GM18505 (cell line): ENCODE measurements around the gene EPS8.

Experiments used
- ATAC-seq: cut with Tn5 transposase; IDR thresholded peaks from one replicate; pipeline ENCODE4 v1.9.1; 2021; ENCODE audit not compliant: unreplicated experiment
- POLR2A ChIP-seq: IDR thresholded peaks from 4 replicates; pipeline ENCODE4 v1.6.1; 2011; ENCODE audit warnings: borderline replicate concordance; ENCODE audit not compliant: insufficient read depth, insufficient read length; ENCODE audit errors: extremely low read depth

The EPS8 gene

GRCh38 chr12:15732341-15733061 lies 56.7 kb downstream of the EPS8 start:
- no peak for ATAC-seq

GRCh38 chr12:15731940-15732339 lies 57.2 kb downstream of the EPS8 start:
- no peak for TF ChIP-seq POLR2A
- ATAC-seq: no peak

More at GRCh38 chr12:15732341-15733061, 56.7 kb downstream of the EPS8 start:
- no peak for TF ChIP-seq POLR2A

GRCh38 chr12:15729097-15729496 lies 60.1 kb downstream of the EPS8 start:
- ATAC-seq: no peak
- no peak for TF ChIP-seq POLR2A

- ATAC-seq: no peak
- no peak for TF ChIP-seq POLR2A
These were observed 61.0 kb downstream of the EPS8 start for GRCh38 chr12:15728118-15728598.

- no peak for ATAC-seq
- no peak for TF ChIP-seq POLR2A
These were observed 62.4 kb downstream of the EPS8 start for GRCh38 chr12:15726878-15727150.

GRCh38 chr12:15726027-15726877 lies 62.9 kb downstream of the EPS8 start:
- no peak for ATAC-seq
- no peak for TF ChIP-seq POLR2A

GRCh38 chr12:15722951-15723350 lies 66.2 kb downstream of the EPS8 start:
- no peak for ATAC-seq
- TF ChIP-seq POLR2A: no peak

GRCh38 chr12:15721316-15722115 lies 67.7 kb downstream of the EPS8 start:
- no peak for ATAC-seq
- TF ChIP-seq POLR2A: no peak

GRCh38 chr12:15720295-15720694 lies 68.9 kb downstream of the EPS8 start:
- ATAC-seq: no peak
- TF ChIP-seq POLR2A: no peak

- TF ChIP-seq POLR2A: no peak
- ATAC-seq: no peak
These were observed 70.0 kb downstream of the EPS8 start for GRCh38 chr12:15719230-15719629.

GRCh38 chr12:15717940-15718567 lies 71.1 kb downstream of the EPS8 start:
- no peak for TF ChIP-seq POLR2A
- ATAC-seq: no peak

- no peak for TF ChIP-seq POLR2A
These were observed 72.6 kb downstream of the EPS8 start for GRCh38 chr12:15716581-15716980.

GRCh38 chr12:15714256-15714655 lies 74.9 kb downstream of the EPS8 start:
- ATAC-seq: no peak
- no peak for TF ChIP-seq POLR2A

More at GRCh38 chr12:15716581-15716980, 72.6 kb downstream of the EPS8 start:
- ATAC-seq: no peak
